ENCODE measurements around the gene SEC14L6. TPM values are rescaled to one million over a fixed set of nuclear protein-coding genes. Genes with fewer than 3 reads are reported as not detected.
A peak's percentile ranks its signal among the peaks of the same experiment; 100 is the strongest.
"Not testable (repeated sequence)": the region's sequence is repeated elsewhere in the genome, so short reads cannot be mapped to it uniquely, and the experiment has no call there.

SEC14L6 gene
- total RNA-seq, 6 experiments from 2014 or later: 0.06 to 0.39 (median 0.12) TPM; not detected in 1

DNA sequence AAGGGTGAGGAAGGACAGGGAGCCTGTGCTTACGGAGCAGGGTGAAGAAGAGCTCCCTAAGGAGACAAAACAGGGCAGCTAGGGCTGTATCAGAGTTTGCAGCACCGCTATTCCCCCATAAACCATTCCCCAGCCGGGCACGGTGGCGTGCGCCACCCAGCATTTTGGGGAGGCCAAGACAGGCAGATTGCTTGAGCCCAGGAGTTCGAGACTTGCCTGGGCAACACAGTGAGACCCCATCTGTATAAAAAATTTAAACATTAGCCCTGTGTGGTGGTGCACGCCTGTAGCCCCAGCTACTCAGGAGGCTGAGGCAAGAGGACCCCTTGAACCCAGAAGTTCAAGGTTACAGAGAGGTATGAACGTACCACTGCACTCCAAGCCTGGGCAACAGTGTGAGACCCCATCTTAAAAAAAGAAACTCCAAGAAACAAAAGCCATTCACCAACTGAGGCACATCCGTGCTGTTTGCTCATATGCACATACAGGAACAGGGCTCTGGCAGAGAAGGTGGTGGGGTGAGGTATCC lies 23.2 kb upstream of the SEC14L6 start:
- Histone ChIP-seq H3K4me3 (no peak overlapping the region), H3K27ac (no peak overlapping the region), H3K27me3 (no peaks in the 10 kb centered on the region), H3K4me1 (peaks cover 0 to 35% (median 7%) of the 10 kb centered on the region in 4 donors), H3K9me3 (no peaks in the 10 kb centered on the region), H3K36me3 (no peaks in the 10 kb centered on the region)
- TF ChIP-seq, protein P1, sequence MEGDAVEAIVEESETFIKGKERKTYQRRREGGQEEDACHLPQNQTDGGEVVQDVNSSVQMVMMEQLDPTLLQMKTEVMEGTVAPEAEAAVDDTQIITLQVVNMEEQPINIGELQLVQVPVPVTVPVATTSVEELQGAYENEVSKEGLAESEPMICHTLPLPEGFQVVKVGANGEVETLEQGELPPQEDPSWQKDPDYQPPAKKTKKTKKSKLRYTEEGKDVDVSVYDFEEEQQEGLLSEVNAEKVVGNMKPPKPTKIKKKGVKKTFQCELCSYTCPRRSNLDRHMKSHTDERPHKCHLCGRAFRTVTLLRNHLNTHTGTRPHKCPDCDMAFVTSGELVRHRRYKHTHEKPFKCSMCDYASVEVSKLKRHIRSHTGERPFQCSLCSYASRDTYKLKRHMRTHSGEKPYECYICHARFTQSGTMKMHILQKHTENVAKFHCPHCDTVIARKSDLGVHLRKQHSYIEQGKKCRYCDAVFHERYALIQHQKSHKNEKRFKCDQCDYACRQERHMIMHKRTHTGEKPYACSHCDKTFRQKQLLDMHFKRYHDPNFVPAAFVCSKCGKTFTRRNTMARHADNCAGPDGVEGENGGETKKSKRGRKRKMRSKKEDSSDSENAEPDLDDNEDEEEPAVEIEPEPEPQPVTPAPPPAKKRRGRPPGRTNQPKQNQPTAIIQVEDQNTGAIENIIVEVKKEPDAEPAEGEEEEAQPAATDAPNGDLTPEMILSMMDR (IDR thresholded peaks at IDR 0.05): no peak
- TF ChIP-seq POLR2A (IDR thresholded peaks at IDR 0.05): no peak
- intact Hi-C loops (cut with DNase I): no loop called here
- DNase-seq (no peak), ATAC-seq (no peak)
- 92% methylated on average over 2 of the region's 10 CpGs for WGBS (ENCODE audit: insufficient coverage, low coverage, low lambda C conversion rate, missing lambda C conversion rate)

DNA sequence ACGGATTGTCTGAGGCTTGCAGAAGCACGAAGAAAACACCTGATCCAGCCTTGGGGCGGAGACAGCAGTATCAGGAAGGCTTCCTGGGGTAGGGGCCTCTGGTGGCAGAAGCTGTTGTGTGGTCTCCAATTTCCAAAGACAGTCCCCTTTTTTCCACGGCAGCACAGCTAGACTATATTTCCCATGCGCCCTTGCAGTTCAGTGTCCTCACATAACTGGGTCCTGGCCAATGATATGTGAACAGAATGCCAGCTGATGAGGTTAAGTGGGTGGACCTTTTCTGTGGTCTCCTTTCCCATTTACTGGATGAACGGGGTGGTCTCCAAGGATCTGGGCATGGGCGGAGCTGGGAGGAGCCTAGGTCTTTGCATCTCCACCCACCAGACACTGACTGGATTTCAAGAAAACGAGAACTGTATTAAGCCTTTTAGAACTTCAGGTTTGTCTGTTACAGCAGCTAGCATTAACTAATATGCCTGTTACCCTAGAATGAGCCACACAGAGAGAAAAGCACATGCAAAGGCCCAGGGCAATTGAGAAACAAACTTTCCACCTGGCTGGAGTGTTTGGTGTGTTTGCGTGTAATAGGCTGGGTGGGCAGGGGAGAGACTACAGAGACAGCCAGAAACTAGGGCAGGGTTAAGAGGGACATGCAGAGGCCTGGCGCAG lies 21.7 kb upstream of the SEC14L6 start:
- 86% methylated on average over 2 of the region's 10 CpGs for WGBS (ENCODE audit: insufficient coverage, low coverage, low lambda C conversion rate, missing lambda C conversion rate)
- ATAC-seq (no peak), DNase-seq (no peak)
- intact Hi-C loops (cut with DNase I): no loop called here
- Histone ChIP-seq H3K4me1 (peaks cover 0 to 25% (median 3%) of the 10 kb centered on the region in 4 donors), H3K27ac (no peak overlapping the region), H3K36me3 (no peaks in the 10 kb centered on the region), H3K4me3 (no peak overlapping the region), H3K27me3 (no peaks in the 10 kb centered on the region), H3K9me3 (no peaks in the 10 kb centered on the region)
- TF ChIP-seq POLR2A (IDR thresholded peaks at IDR 0.05): no peak
- TF ChIP-seq, protein P1 (IDR thresholded peaks at IDR 0.05): no peak

DNA sequence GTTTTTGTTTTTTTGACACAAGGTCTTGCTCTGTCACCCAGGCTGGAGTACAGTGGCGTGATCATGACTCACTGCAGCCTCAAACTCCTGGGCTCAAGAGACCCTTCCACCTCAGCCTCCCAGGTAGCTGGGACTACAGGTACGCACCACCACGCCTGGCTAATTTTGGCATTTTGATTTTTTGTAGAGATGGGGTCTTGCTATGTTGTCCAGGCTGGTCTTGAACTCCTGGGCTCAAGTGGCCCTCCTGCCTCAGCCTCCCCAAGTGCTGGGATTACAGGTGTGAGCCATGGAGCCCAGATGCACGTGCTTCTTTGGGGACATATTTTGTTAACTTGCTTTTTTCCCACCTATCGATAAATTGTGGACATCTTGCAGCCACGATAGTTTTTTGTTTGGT lies 20.7 kb upstream of the SEC14L6 start:
- H3K9me3 ChIP-seq; intact Hi-C loops (cut with DNase I); H3K36me3 ChIP-seq; H3K27me3 ChIP-seq; ATAC-seq; DNase-seq; H3K4me3 ChIP-seq; H3K27ac ChIP-seq: not testable (repeated sequence)
- WGBS (ENCODE audit: insufficient coverage, low coverage, low lambda C conversion rate, missing lambda C conversion rate): 93% methylated on average over 5 of the region's 6 CpGs
- H3K4me1 ChIP-seq: peaks cover 0 to 15% (median 0%) of the 10 kb centered on the region in 4 donors

DNA sequence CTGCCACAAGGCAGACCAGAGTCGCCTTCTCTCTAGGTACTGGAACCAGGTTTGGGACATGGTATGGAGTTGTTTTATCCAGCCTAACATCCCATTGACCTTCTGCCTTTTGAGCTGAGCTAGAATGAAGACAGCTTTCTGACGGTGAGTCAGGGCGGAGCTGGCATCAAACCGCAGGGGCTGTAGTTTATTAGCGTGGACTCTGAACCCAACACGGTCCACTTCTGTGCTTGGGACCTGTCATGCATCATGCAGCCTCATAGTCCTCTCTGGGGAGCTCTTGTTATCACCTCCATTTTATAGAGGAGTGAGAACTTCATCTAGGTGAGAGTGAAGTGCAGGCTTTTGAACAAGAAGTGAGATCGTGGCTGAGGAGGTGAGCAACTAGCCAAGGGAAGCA lies 19.6 kb upstream of the SEC14L6 start:
- 17% methylated on average over 7 of the region's 7 CpGs for WGBS (ENCODE audit: insufficient coverage, low coverage, low lambda C conversion rate, missing lambda C conversion rate)
- Histone ChIP-seq H3K4me3 (no peak overlapping the region), H3K27me3 (no peaks in the 10 kb centered on the region), H3K27ac (no peak overlapping the region), H3K4me1 (peaks cover 0 to 6% (median 0%) of the 10 kb centered on the region in 4 donors), H3K36me3 (no peaks in the 10 kb centered on the region), H3K9me3 (no peaks in the 10 kb centered on the region)
- intact Hi-C loops (cut with DNase I): no loop called here
- DNase-seq (peak in 1 of 3 donors; percentile 41), ATAC-seq (peak; percentile 57 to 89 (median 82))
- TF ChIP-seq POLR2A (IDR thresholded peaks at IDR 0.05): no peak
- TF ChIP-seq, protein P1 (IDR thresholded peaks at IDR 0.05): no peak

DNA sequence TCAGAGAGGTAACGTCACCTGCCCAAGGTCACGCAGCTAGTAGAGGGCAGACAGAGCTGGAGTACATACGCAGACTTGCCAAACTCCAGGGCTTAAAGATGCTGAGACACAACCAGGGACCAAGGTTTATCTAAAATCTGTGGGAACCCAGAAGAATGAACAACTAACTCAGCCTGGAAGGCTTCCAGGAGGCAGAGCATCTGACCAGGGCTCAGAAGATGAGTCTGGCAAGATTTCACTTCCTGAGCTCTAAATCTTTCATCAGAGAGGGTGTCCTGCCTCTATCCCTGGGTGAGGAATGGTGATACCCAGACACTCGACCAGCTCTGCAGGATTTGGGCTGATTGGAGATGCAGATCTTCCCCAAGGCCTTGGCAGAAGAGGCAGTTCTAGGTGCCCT lies 18.8 kb upstream of the SEC14L6 start:
- Histone ChIP-seq H3K4me3 (no peak overlapping the region), H3K27me3 (no peaks in the 10 kb centered on the region), H3K27ac (no peak overlapping the region), H3K9me3 (no peaks in the 10 kb centered on the region), H3K4me1 (peaks cover 0 to 4% (median 0%) of the 10 kb centered on the region in 4 donors), H3K36me3 (no peaks in the 10 kb centered on the region)
- TF ChIP-seq, protein P1 (IDR thresholded peaks at IDR 0.05): no peak
- no peak for TF ChIP-seq POLR2A (IDR thresholded peaks at IDR 0.05)
- no peak for ATAC-seq
- 75% methylated on average over 2 of the region's 4 CpGs for WGBS (ENCODE audit: insufficient coverage, low coverage, low lambda C conversion rate, missing lambda C conversion rate)
- DNase-seq: no peak
- intact Hi-C loops (cut with DNase I): no loop called here
